Keratinocyte (primary cell): Measurements from ENCODE around the gene DIPK2B. TPM values are rescaled to one million over a fixed set of nuclear protein-coding genes. Genes with fewer than 3 reads are reported as not detected.

Experiments
- DNase-seq: peaks from one replicate; pipeline ENCODE4 v3.0.0-alpha.2; 2011; ENCODE audit warnings: low read depth, missing footprints, low spot score
- FAIRE-seq: peaks from 2 replicates; lab custom pipeline; 2011; peaks lifted over from hg19 to GRCh38; lab: Jason Lieb, UNC
- H2AFZ ChIP-seq: 2 replicates; pipeline ENCODE4 v1.6.0; 2012; ENCODE audit warnings: low read length, control low read depth, inconsistent platforms; ENCODE audit not compliant: control insufficient read depth
- H3K27ac ChIP-seq: 2 replicates; pipeline ENCODE4 v1.5.1; 2011; ENCODE audit warnings: low read length; ENCODE audit not compliant: control insufficient read depth, insufficient read depth
- H3K27me3 ChIP-seq: 3 replicates; pipeline ENCODE4 v1.6.0; 2011; ENCODE audit warnings: low read length; ENCODE audit not compliant: control insufficient read depth, insufficient read depth; ENCODE audit errors: extremely low read depth
- H3K36me3 ChIP-seq, 2 experiments: 2 replicates in 1 of 2; 3 replicates in 1 of 2; pipeline ENCODE4 v1.5.1; 2011; ENCODE audit warnings: low read length in 2 of 2, mild to moderate bottlenecking in 1 of 2; ENCODE audit not compliant: control insufficient read depth in 2 of 2, insufficient read depth in 2 of 2; ENCODE audit errors: extremely low read depth in 1 of 2
- H3K4me1 ChIP-seq: 3 replicates; pipeline ENCODE4 v1.5.1; 2011; ENCODE audit warnings: low read length; ENCODE audit not compliant: control insufficient read depth, insufficient read depth; ENCODE audit errors: extremely low read depth
- H3K4me2 ChIP-seq: 3 replicates; pipeline ENCODE4 v1.6.0; 2011; ENCODE audit warnings: low read depth, low read length; ENCODE audit not compliant: control insufficient read depth, insufficient read depth; ENCODE audit errors: extremely low read depth
- H3K4me3 ChIP-seq, 3 experiments: fragments of 200-600 bp in 1 of 3; sonication (generic) in 1 of 3; 2 replicates in 2 of 3; 3 replicates in 1 of 3; pipeline ENCODE4 v1.5.1; 2011 to 2016; ENCODE audit warnings: low read length in 3 of 3, mild to moderate bottlenecking in 3 of 3, control low read depth in 2 of 3, inconsistent platforms in 1 of 3, low read depth in 1 of 3, mixed read lengths in 1 of 3, mixed run types in 1 of 3, moderate library complexity in 1 of 3; ENCODE audit not compliant: control insufficient read depth in 2 of 3, insufficient read depth in 2 of 3; ENCODE audit errors: extremely low read depth in 1 of 3
- H3K79me2 ChIP-seq: 2 replicates; pipeline ENCODE4 v1.6.0; 2012; ENCODE audit warnings: low read length; ENCODE audit not compliant: control insufficient read depth, insufficient read depth
- H3K9ac ChIP-seq: 3 replicates; pipeline ENCODE4 v1.6.0; 2011; ENCODE audit warnings: low read length; ENCODE audit not compliant: control insufficient read depth, insufficient read depth; ENCODE audit errors: extremely low read depth
- H3K9me1 ChIP-seq: 3 replicates; pipeline ENCODE4 v1.6.0; 2011; ENCODE audit warnings: low read length; ENCODE audit not compliant: control insufficient read depth, insufficient read depth; ENCODE audit errors: extremely low read depth
- H3K9me3 ChIP-seq: 2 replicates; pipeline ENCODE4 v1.5.1; 2012; ENCODE audit warnings: low read depth, low read length; ENCODE audit not compliant: control insufficient read depth
- H4K20me1 ChIP-seq: 3 replicates; pipeline ENCODE4 v1.6.0; 2011; ENCODE audit warnings: low read length; ENCODE audit not compliant: control insufficient read depth, insufficient read depth; ENCODE audit errors: extremely low read depth
- EZH2 ChIP-seq: IDR thresholded peaks from one replicate; pipeline ENCODE4 v1.6.1; 2012; ENCODE audit warnings: inconsistent platforms, mild to moderate bottlenecking, low read length, moderate library complexity
- dilution Hi-C: fragments of 300-500 bp; cut with MboI; formaldehyde crosslinking; loops from one replicate; pipeline ENCODE4 v1.7.0; 2020; ENCODE audit warnings: low sequenced_read_pairs; ENCODE audit not compliant: extremely low pct_ligation_motif_present
- polyA plus RNA-seq, 5 experiments: library from polyadenylated mRNA; depleted of rRNA in 3 of 5; stranded (reverse) in 3 of 5; stranded (forward) in 1 of 5; unstranded in 1 of 5; fragments of >200 nt; gene quantifications; 1 replicate in 1 of 5; 2 replicates in 3 of 5; 3 replicates in 1 of 5; pipeline versions ENCODE4 v1.2.1 to v1.2.3, GENCODE V29; 2011 to 2012; ENCODE audit warnings: missing spikeins in 2 of 5, low read depth in 1 of 5, low replicate concordance in 1 of 5
- TF ChIP-seq, protein P1 (sequence below), 3 experiments: IDR thresholded peaks in 1 of 3; conservative IDR thresholded peaks in 1 of 3; optimal IDR thresholded peaks in 1 of 3; 2 replicates in 2 of 3; 3 replicates in 1 of 3; pipeline versions ENCODE3 to v1.5.1; 2011; ENCODE audit warnings: low read length in 3 of 3, mild to moderate bottlenecking in 3 of 3, moderate library complexity in 2 of 3, control low read depth in 1 of 3, inconsistent platforms in 1 of 3; ENCODE audit not compliant: insufficient read depth in 2 of 3; ENCODE audit errors: extremely low read depth in 1 of 3

Gene DIPK2B
- polyA plus RNA-seq, 1 donor (not counting 4 experiments of a cell fraction or from before 2014, with no cell fraction given) = not detected

- Histone ChIP-seq H3K79me2 (no peaks in the 10 kb centered on the region), H3K9me3 (no peaks in the 10 kb centered on the region), H3K9ac (no peak overlapping the region), H3K4me2 (no peak overlapping the region), H3K4me1 (peaks cover 7% of the 10 kb centered on the region), H2AFZ (no peak overlapping the region), H3K36me3 (no peaks in the 10 kb centered on the region), H3K27ac (no peak overlapping the region), H3K9me1 (no peaks in the 10 kb centered on the region), H3K27me3 (peaks cover 34% of the 10 kb centered on the region), H3K4me3 (no peak overlapping the region), H4K20me1 (no peaks in the 10 kb centered on the region)
- FAIRE-seq (no peak), DNase-seq (no peak)
- TF ChIP-seq, protein P1, sequence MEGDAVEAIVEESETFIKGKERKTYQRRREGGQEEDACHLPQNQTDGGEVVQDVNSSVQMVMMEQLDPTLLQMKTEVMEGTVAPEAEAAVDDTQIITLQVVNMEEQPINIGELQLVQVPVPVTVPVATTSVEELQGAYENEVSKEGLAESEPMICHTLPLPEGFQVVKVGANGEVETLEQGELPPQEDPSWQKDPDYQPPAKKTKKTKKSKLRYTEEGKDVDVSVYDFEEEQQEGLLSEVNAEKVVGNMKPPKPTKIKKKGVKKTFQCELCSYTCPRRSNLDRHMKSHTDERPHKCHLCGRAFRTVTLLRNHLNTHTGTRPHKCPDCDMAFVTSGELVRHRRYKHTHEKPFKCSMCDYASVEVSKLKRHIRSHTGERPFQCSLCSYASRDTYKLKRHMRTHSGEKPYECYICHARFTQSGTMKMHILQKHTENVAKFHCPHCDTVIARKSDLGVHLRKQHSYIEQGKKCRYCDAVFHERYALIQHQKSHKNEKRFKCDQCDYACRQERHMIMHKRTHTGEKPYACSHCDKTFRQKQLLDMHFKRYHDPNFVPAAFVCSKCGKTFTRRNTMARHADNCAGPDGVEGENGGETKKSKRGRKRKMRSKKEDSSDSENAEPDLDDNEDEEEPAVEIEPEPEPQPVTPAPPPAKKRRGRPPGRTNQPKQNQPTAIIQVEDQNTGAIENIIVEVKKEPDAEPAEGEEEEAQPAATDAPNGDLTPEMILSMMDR (optimal IDR thresholded peaks at IDR 0.05 in 1 of 3, IDR thresholded peaks at IDR 0.05 in 1 of 3, conservative IDR thresholded peaks at IDR 0.05 in 1 of 3; ENCODE audit: extremely low read depth in 1 of 3, insufficient read depth in 2 of 3, low read length in 3 of 3) = no peak
- TF ChIP-seq EZH2 = no peak
- dilution Hi-C loops = no loop called here
These were observed 8.8 kb downstream of the DIPK2B start for GRCh38 chrX:45191820-45192409.

GRCh38 chrX:45191383-45191782, 9.3 kb downstream of the DIPK2B start:
- H3K9me1 ChIP-seq = no peaks in the 10 kb centered on the region
- H3K9ac ChIP-seq = no peak overlapping the region
- peaks cover 7% of the 10 kb centered on the region for H3K4me1 ChIP-seq
- no peak overlapping the region for H3K27ac ChIP-seq
- H3K79me2 ChIP-seq = no peaks in the 10 kb centered on the region
- TF ChIP-seq, protein P1 (optimal IDR thresholded peaks at IDR 0.05 in 1 of 3, IDR thresholded peaks at IDR 0.05 in 1 of 3, conservative IDR thresholded peaks at IDR 0.05 in 1 of 3; ENCODE audit: extremely low read depth in 1 of 3, insufficient read depth in 2 of 3, low read length in 3 of 3) = no peak
- TF ChIP-seq EZH2 = no peak
- dilution Hi-C loops = no loop called here
- H3K27me3 ChIP-seq = peaks cover 34% of the 10 kb centered on the region
- no peak overlapping the region for H2AFZ ChIP-seq
- FAIRE-seq (no peak), DNase-seq (no peak)
- H4K20me1 ChIP-seq = no peaks in the 10 kb centered on the region
- no peak overlapping the region for H3K4me3 ChIP-seq
- H3K9me3 ChIP-seq = no peaks in the 10 kb centered on the region
- no peaks in the 10 kb centered on the region for H3K36me3 ChIP-seq
- H3K4me2 ChIP-seq = no peak overlapping the region
